Endothelial cell of umbilical vein (primary cell): ENCODE measurements around the gene C9orf153.

ENCODE experiments used
- CTCF ChIP-seq, 2 donors: IDR thresholded peaks; 1 replicate in 1 of 2; 2 replicates in 1 of 2; pipeline ENCODE4 v1.5.1; 2011; ENCODE audit warnings: low read length in 2 of 2, mild to moderate bottlenecking in 2 of 2, moderate library complexity in 2 of 2, control low read depth in 1 of 2, inconsistent platforms in 1 of 2, low read depth in 1 of 2; ENCODE audit not compliant: insufficient read depth in 1 of 2; ENCODE audit errors: extremely low read depth in 1 of 2
- EZH2 ChIP-seq: IDR thresholded peaks from 2 replicates; pipeline ENCODE4 v1.6.1; 2012; ENCODE audit warnings: borderline replicate concordance, low read depth, mild to moderate bottlenecking, moderate library complexity, low read length, inconsistent platforms; ENCODE audit not compliant: severe bottlenecking
- MAX ChIP-seq: IDR thresholded peaks from 2 replicates; pipeline ENCODE4 v1.6.1; 2011; ENCODE audit not compliant: insufficient read depth, insufficient read length
- POLR2A ChIP-seq: IDR thresholded peaks from 2 replicates; pipeline ENCODE4 v1.6.1; 2012; ENCODE audit warnings: low read depth, mild to moderate bottlenecking, control low read depth, low read length
- POLR2AphosphoS5 ChIP-seq: IDR thresholded peaks from 2 replicates; pipeline ENCODE4 v1.6.1; 2012; ENCODE audit warnings: low read depth, mild to moderate bottlenecking, control low read depth, low read length, moderate library complexity; ENCODE audit not compliant: insufficient read depth

GRCh38 chr9:86277072-86277471 is 17.6 kb upstream of the C9orf153 start:
- TF ChIP-seq POLR2A, result no peak
- no peak for TF ChIP-seq CTCF (IDR thresholded peaks at IDR 0.05; ENCODE audit: extremely low read depth in 1 of 2, insufficient read depth in 1 of 2, low read depth in 1 of 2, low read length in 2 of 2)
- TF ChIP-seq MAX, result no peak
- TF ChIP-seq POLR2AphosphoS5, result no peak
- TF ChIP-seq EZH2, result no peak
